ENCODE measurements around the gene MYADML2.

Gene MYADML2

GRCh38 chr17:81903415-81903831, 43.6 kb downstream of the MYADML2 start:
- ATAC-seq: no peak

GRCh38 chr17:81902653-81903414, 44.2 kb downstream of the MYADML2 start:
- TF ChIP-seq ZNF565 (CRISPR knock-in tag; conservative IDR thresholded peaks at IDR 0.05; ENCODE audit: low read depth) (no peak), TSHZ2 (CRISPR knock-in tag; IDR thresholded peaks at IDR 0.05) (no peak), ZFP3 (CRISPR knock-in tag; IDR thresholded peaks at IDR 0.05) (no peak), CREB5 (CRISPR knock-in tag; IDR thresholded peaks at IDR 0.05; ENCODE audit: low read depth) (no peak), ZC3H10 (CRISPR knock-in tag; IDR thresholded peaks at IDR 0.05) (no peak), ISL1 (CRISPR knock-in tag; IDR thresholded peaks at IDR 0.05) (no peak), CSRNP3 (CRISPR knock-in tag; IDR thresholded peaks at IDR 0.05) (no peak), ESRRG (CRISPR knock-in tag; IDR thresholded peaks at IDR 0.05) (no peak), SNAI2 (CRISPR knock-in tag; IDR thresholded peaks at IDR 0.05) (no peak), BACH2 (CRISPR knock-in tag; IDR thresholded peaks at IDR 0.05; ENCODE audit: borderline replicate concordance) (no peak), GLIS3 (CRISPR knock-in tag; IDR thresholded peaks at IDR 0.05) (no peak), TCF4 (CRISPR knock-in tag; IDR thresholded peaks at IDR 0.05; ENCODE audit: borderline replicate concordance) (no peak), ZNF8 (CRISPR knock-in tag; IDR thresholded peaks at IDR 0.05) (no peak), CSDC2 (CRISPR knock-in tag; IDR thresholded peaks at IDR 0.05) (no peak), PATZ1 (CRISPR knock-in tag; IDR thresholded peaks at IDR 0.05; ENCODE audit: borderline replicate concordance) (no peak)
- no peak for ATAC-seq

More at GRCh38 chr17:81903415-81903831, 43.6 kb downstream of the MYADML2 start:
- TF ChIP-seq TSHZ2 (CRISPR knock-in tag; IDR thresholded peaks at IDR 0.05) (no peak), PATZ1 (CRISPR knock-in tag; IDR thresholded peaks at IDR 0.05; ENCODE audit: borderline replicate concordance) (no peak), CREB5 (CRISPR knock-in tag; IDR thresholded peaks at IDR 0.05; ENCODE audit: low read depth) (no peak)

Measured in SK-N-SH treated with all-trans-retinoic acid at 6 μM for 48 hours (cell line).